SK-N-SH treated with all-trans-retinoic acid at 6 μM for 48 hours (cell line): Measurements from ENCODE around the gene DPM2.

Experiments
- ATAC-seq: fragments of 200-7000 bp; cut with Tn5 transposase; 3 replicates; pipeline ENCODE4 v1.9.1; 2020; ENCODE audit warnings: mild to moderate bottlenecking, moderate library complexity
- ARNTL ChIP-seq: fragments of 450-650 bp; formaldehyde crosslinking; IDR thresholded peaks from 2 replicates; pipeline ENCODE4 v1.5.0; 2020; ENCODE audit warnings: low read depth, mild to moderate bottlenecking, moderate library complexity, borderline replicate concordance
- BACH2 ChIP-seq: fragments of 250-450 bp; sonication (Bioruptor Pico); IDR thresholded peaks from 2 replicates; pipeline ENCODE4 v1.9.0; 2021; ENCODE audit warnings: mild to moderate bottlenecking, borderline replicate concordance
- CREB5 ChIP-seq: fragments of 250-450 bp; sonication (Bioruptor Pico); IDR thresholded peaks from 2 replicates; pipeline ENCODE4 v1.5.1; 2020; ENCODE audit warnings: low read depth, mild to moderate bottlenecking, moderate library complexity
- CSRNP3 ChIP-seq: fragments of 250-450 bp; sonication (Bioruptor Pico); IDR thresholded peaks from 2 replicates; pipeline ENCODE4 v1.5.1; 2021; ENCODE audit warnings: mild to moderate bottlenecking, moderate library complexity
- ESRRG ChIP-seq: fragments of 250-450 bp; sonication (Bioruptor Pico); IDR thresholded peaks from 2 replicates; pipeline ENCODE4 v1.6.1; 2021; ENCODE audit warnings: mild to moderate bottlenecking
- GLIS3 ChIP-seq: fragments of 250-450 bp; sonication (Bioruptor Pico); IDR thresholded peaks from 2 replicates; pipeline ENCODE4 v1.5.0; 2020; ENCODE audit warnings: mild to moderate bottlenecking, moderate library complexity
- ISL1 ChIP-seq: fragments of 250-450 bp; sonication (Bioruptor Pico); IDR thresholded peaks from 2 replicates; pipeline ENCODE4 v2.1.2; 2022; ENCODE audit warnings: mild to moderate bottlenecking, moderate library complexity
- OSR1 ChIP-seq: fragments of 250-450 bp; sonication (Bioruptor Pico); IDR thresholded peaks from 2 replicates; pipeline ENCODE4 v1.8.0; 2022; ENCODE audit warnings: moderate library complexity, mild to moderate bottlenecking, inconsistent platforms
- PATZ1 ChIP-seq: fragments of 250-450 bp; sonication (Bioruptor Pico); IDR thresholded peaks from 2 replicates; pipeline ENCODE4 v1.8.0; 2020; ENCODE audit warnings: mild to moderate bottlenecking, moderate library complexity, borderline replicate concordance
- POU6F1 ChIP-seq: fragments of 250-450 bp; sonication (Bioruptor Pico); IDR thresholded peaks from 2 replicates; pipeline ENCODE4 v1.8.0; 2021; ENCODE audit warnings: low read depth, mild to moderate bottlenecking, moderate library complexity, borderline replicate concordance
- PPARA ChIP-seq: fragments of 250-450 bp; sonication (Bioruptor Pico); IDR thresholded peaks from 2 replicates; pipeline ENCODE4 v1.5.0; 2020; ENCODE audit warnings: mild to moderate bottlenecking, borderline replicate concordance
- RARB ChIP-seq: fragments of 250-450 bp; sonication (Bioruptor Pico); IDR thresholded peaks from 2 replicates; pipeline ENCODE4 v1.8.0; 2021; ENCODE audit warnings: mild to moderate bottlenecking, moderate library complexity
- SNAI2 ChIP-seq: fragments of 250-450 bp; sonication (Bioruptor Pico); IDR thresholded peaks from 2 replicates; pipeline ENCODE4 v1.5.0; 2020; ENCODE audit warnings: mild to moderate bottlenecking, moderate library complexity
- TCF4 ChIP-seq: fragments of 250-450 bp; sonication (Bioruptor Pico); IDR thresholded peaks from 2 replicates; pipeline ENCODE4 v1.8.0; 2021; ENCODE audit warnings: mild to moderate bottlenecking, moderate library complexity, borderline replicate concordance
- TOX ChIP-seq: fragments of 250-450 bp; sonication (Bioruptor Pico); IDR thresholded peaks from 2 replicates; pipeline ENCODE4 v1.8.0; 2021; ENCODE audit warnings: mild to moderate bottlenecking, moderate library complexity, borderline replicate concordance
- TSHZ2 ChIP-seq: fragments of 250-450 bp; sonication (Bioruptor Pico); IDR thresholded peaks from 2 replicates; pipeline ENCODE4 v1.5.0; 2020; ENCODE audit warnings: mild to moderate bottlenecking, moderate library complexity
- ZC3H10 ChIP-seq: fragments of 250-450 bp; sonication (Bioruptor Pico); IDR thresholded peaks from 2 replicates; pipeline ENCODE4 v1.5.1; 2021; ENCODE audit warnings: mild to moderate bottlenecking, moderate library complexity
- ZFP3 ChIP-seq: fragments of 250-450 bp; sonication (Bioruptor Pico); IDR thresholded peaks from 2 replicates; pipeline ENCODE4 v1.5.0; 2020; ENCODE audit warnings: mild to moderate bottlenecking, moderate library complexity
- ZFP30 ChIP-seq: fragments of 450-650 bp; formaldehyde crosslinking; IDR thresholded peaks from 2 replicates; pipeline ENCODE4 v1.5.0; 2022; ENCODE audit warnings: mild to moderate bottlenecking, moderate library complexity
- ZNF565 ChIP-seq: fragments of 450-650 bp; formaldehyde crosslinking; conservative IDR thresholded peaks from 2 replicates; pipeline ENCODE4 v1.5.0; 2020; ENCODE audit warnings: low read depth, mild to moderate bottlenecking, moderate library complexity
- ZNF70 ChIP-seq: fragments of 450-650 bp; formaldehyde crosslinking; IDR thresholded peaks from 2 replicates; pipeline ENCODE4 v1.5.0; 2020; ENCODE audit warnings: mild to moderate bottlenecking, moderate library complexity
- ZNF8 ChIP-seq: fragments of 450-650 bp; formaldehyde crosslinking; IDR thresholded peaks from 2 replicates; pipeline ENCODE4 v1.5.0; 2020; ENCODE audit warnings: mild to moderate bottlenecking, moderate library complexity

The DPM2 gene

GRCh38 chr9:127968700-127969383, 31.2 kb upstream of the DPM2 start (continued):
- no peak for TF ChIP-seq ISL1 (CRISPR knock-in tag)
- TF ChIP-seq OSR1 (CRISPR knock-in tag), result no peak
- TF ChIP-seq ZC3H10 (CRISPR knock-in tag), result no peak
- TF ChIP-seq CSRNP3 (CRISPR knock-in tag), result no peak
- no peak for TF ChIP-seq ESRRG (CRISPR knock-in tag)
- TF ChIP-seq TOX, result no peak
- TF ChIP-seq ZFP3, result no peak
- no peak for TF ChIP-seq BACH2 (CRISPR knock-in tag)

- TF ChIP-seq TOX (no peak), CREB5 (no peak)
- ATAC-seq, result no peak
These were observed 30.4 kb upstream of the DPM2 start for GRCh38 chr9:127968042-127968441.

GRCh38 chr9:127967151-127967809, 29.6 kb upstream of the DPM2 start:
- no peak for TF ChIP-seq ARNTL
- no peak for TF ChIP-seq SNAI2 (CRISPR knock-in tag)
- no peak for TF ChIP-seq ZNF70
- no peak for TF ChIP-seq PATZ1 (CRISPR knock-in tag)
- no peak for TF ChIP-seq ZC3H10 (CRISPR knock-in tag)
- TF ChIP-seq ZFP3, result no peak
- TF ChIP-seq GLIS3 (CRISPR knock-in tag), result no peak
- no peak for TF ChIP-seq RARB (CRISPR knock-in tag)
- TF ChIP-seq PPARA, result no peak
- TF ChIP-seq TCF4 (CRISPR knock-in tag), result no peak
- TF ChIP-seq ZNF565, result no peak
- TF ChIP-seq ZFP30 (CRISPR knock-in tag), result no peak
- TF ChIP-seq ISL1 (CRISPR knock-in tag), result no peak
- TF ChIP-seq CREB5, result no peak
- no peak for TF ChIP-seq POU6F1 (CRISPR knock-in tag)
- no peak for TF ChIP-seq ZNF8 (CRISPR knock-in tag)
- TF ChIP-seq, all 23 proteins: peak for 0
- ATAC-seq, result no peak

GRCh38 chr9:127966416-127967150, 28.9 kb upstream of the DPM2 start:
- no peak for ATAC-seq
- no peak for TF ChIP-seq ZFP3
- TF ChIP-seq ISL1 (CRISPR knock-in tag), result no peak
- no peak for TF ChIP-seq ZNF70
- TF ChIP-seq BACH2 (CRISPR knock-in tag), result no peak
- no peak for TF ChIP-seq PATZ1 (CRISPR knock-in tag)
- no peak for TF ChIP-seq TSHZ2
